SK-N-DZ (cell line): ENCODE results near the gene RALGDS.

Experiments used
- DNase-seq: peaks from one replicate; pipeline ENCODE4 v3.0.0-alpha.2; 2015; ENCODE audit warnings: low spot score

Gene RALGDS

GRCh38 chr9:133151601-133152525 lies 30.8 kb upstream of the RALGDS start:
- no peak for DNase-seq

DNA sequence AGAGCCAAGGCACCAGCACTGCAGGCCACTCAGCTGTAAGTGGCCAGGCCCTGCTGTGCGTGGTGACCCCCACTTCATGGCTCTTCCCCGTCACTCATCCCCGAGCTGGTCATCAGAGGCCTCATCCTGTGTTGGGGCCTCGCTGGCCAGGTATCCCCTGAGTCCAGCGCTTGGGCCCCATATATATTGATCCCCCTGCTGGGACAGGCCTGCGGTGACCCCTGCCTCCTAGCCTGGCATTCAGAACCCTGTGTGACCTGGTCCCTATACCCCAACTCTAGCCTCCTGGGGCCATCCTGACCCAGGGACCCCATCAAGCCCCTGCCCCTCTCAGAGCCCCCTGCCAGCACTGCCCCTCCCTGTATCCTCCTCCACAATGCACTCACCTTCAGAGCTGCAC lies 30.0 kb upstream of the RALGDS start:
- no peak for DNase-seq

DNA sequence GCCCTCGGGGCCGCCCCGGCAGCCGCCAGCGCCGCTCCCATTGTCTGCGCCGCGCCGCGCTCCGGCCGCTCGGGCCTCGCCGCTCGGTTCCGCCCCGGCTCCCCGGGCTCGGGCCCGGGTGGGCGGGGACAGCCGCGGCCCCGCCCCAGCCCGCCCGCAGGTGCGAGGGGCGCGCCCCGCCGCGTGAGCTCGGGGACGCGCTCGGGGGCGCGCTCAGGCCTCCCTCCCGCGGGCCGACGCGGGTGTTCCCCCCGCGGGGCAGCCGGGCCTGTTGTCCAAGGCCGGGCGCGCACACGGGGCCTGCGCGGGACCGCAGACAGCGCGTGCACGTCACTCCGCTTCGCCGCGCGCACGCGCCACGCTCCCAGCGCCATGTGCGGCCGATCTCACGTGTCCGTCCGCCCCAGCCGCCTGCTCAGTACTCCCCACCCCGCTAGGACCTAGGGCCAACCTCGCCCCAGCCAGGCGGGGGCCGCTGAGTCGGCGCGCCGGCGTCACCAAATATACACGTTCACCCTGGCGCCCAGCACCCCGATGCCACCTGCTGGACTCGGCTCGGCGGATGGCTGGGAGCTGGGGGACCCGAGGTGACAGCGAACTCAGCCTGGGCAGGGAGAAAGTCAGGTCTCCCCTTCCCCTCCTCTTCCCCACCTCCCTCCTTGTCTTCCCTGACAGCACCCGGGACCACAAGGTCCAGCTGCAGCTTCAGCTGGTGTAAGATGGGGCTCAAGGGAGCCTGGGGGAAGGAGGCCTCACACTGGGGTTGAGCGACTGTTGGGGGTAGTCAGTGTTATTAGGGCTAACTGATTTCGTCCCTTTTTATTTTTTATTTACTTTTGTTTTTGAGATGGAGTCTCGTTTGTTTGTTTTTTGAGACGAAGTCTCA lies 28.3 kb upstream of the RALGDS start:
- DNase-seq = peak; percentile 91

- peak; percentile 45 for DNase-seq
These were observed 27.4 kb upstream of the RALGDS start for GRCh38 chr9:133148199-133149129.

DNA sequence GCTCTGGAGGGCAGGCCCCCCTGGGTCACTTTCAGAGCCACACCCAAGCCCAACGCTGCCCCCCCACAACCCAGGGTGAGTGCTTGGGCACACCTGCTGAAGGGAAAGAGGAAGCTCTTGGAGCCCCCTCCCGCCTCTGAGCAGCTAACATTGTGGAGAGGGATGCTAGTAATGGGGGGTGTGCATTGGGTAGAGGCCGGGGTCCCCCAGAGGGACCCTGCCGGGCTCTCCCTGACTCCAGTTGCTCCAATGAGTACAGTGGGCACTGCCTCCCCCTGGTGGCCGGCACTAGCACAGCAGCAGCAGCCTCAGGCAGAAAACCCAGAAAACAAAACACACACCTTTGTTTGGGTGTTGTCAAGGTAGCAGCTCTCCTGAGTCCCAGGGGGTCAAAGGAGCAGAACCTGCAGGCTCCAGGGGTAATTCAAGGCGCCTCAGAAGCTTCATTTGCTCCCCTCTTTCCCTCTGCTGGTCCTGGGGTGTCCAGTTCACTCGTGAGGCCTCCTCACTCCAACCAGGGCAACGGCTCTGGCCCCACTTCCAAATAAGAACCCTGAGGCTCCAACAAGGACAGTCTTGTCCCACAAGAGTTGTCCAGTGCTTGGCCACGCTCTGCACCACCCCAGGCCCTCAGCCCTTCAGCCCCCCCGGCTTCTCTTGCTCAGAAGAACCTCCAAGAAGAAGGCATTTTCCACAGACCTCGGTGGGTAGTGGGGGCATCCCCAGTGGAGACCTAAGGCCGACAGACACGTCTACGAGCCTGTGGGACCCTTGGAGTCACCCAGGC lies 26.6 kb upstream of the RALGDS start:
- peak; percentile 72 for DNase-seq

DNA sequence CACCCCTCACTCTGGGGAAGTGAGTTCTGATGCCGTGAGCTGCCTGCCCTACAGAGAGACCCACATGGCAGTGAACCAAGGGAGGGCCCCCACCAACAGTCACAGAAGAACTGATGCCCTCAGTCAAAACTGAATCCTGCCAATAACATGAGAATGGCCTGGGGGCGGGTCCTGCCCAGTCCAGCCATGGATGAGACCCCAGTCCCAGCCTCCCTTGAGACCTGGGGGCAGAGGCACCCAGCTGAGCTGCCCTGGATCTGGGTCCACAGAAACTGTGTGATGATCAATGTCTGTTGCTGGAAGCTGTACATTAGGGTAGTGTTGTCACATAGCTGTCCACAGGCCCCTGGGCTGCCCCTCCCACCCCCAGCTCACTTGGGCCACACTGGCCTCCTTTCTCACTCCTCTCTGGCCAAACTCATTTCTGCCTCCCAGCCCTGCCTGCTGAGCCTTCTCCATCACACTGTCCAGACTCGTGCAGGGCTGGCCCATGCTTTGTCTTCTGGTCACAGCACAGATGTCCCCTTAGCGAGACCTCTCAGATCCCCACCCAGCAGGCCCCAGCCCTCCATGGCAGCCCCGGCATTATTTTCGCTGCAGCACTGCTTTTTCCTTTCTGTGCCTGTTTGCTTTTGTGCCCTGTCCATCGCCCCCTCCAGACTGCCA lies 25.8 kb upstream of the RALGDS start:
- no peak for DNase-seq

DNA sequence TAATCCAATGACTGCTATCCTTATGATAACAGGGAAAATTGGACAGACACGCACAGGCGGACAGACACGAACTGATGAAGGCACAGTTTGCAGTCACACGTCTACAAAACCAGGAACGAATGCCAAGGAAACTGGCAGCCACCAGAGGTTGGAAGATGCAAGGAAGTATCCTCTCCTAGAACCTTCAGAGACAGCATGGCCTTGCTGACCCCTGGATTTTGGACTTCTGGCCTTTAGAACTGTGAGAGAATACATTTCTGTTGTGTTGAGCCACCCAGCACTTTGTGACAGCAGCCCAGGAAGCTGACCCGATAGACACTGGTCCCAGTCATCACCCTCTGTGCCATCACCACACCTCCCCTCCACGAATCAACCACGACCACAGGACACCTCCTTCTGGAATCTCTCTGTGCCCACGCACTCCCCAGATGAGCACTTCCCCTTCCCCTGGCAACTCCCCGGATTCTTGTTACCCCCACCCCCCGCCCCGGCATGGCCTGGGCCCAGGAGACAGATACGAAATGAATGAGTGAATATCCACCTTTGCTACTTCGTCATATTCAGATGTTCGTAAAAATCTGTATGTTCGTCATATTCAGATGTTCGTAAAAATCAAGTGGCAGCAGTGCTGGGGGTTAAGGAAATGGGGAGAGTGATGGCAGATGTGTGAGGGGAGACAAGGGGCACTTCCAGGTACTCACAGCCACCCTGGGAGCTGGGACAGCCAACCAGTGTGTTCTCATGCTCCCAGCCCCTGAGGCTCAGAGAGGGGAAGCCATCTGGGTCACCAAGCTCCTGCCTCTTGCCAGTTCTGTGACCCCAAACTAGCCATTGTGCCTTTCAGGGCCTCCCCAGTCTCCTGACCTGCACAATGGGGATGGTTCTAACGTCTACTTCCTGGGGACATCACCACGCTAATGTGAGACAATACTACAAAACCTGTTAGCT lies 24.1 kb upstream of the RALGDS start:
- DNase-seq = no peak

- DNase-seq = peak; percentile 80
These were observed 23.3 kb upstream of the RALGDS start for GRCh38 chr9:133144142-133144903.

GRCh38 chr9:133143639-133144141 lies 22.6 kb upstream of the RALGDS start:
- no peak for DNase-seq

DNA sequence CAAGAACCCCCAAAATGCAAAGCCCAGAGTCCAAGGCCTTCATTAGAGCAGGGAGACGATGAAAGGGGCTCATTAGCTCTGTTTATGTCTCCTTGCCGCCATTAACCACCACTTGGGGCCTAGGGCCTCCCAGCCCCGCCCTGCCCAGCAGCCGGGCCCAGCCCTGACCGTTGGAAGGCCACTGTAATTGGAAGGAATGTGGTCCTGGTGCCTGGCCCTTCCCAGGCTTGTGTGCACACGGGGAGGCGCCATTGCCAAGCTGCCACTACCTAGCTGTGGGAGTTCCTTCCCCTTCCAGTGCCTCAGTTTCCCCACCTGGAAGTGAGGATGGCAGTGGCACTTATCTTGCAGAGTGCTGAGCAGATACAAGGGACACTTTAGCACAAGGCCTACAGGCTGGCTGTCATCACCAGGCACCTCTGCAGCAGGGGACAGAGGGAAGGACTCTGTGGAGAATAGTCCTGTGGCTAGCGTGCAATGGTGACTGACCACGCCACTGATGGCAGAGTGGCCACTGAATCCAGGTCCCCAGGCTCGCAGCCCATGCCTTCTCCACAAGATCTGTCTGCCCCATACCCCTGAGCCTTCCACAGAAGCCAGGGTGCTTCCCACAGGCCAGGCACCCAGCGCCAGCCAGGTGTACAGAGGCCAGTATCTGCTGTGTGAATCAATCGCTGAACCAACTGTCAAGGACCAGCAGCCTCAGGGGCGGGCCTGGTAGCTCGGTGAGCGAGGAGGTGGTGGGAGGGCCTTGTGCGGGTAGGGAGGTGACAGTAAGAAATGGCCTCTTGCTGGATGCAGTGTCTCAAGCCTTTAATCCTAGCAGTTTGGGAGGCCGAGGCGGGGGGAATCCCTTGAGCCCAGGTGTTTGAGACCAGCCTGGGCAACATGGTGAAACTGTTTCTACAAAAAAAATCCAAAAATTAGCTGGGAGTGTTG lies 21.9 kb upstream of the RALGDS start:
- no peak for DNase-seq

DNA sequence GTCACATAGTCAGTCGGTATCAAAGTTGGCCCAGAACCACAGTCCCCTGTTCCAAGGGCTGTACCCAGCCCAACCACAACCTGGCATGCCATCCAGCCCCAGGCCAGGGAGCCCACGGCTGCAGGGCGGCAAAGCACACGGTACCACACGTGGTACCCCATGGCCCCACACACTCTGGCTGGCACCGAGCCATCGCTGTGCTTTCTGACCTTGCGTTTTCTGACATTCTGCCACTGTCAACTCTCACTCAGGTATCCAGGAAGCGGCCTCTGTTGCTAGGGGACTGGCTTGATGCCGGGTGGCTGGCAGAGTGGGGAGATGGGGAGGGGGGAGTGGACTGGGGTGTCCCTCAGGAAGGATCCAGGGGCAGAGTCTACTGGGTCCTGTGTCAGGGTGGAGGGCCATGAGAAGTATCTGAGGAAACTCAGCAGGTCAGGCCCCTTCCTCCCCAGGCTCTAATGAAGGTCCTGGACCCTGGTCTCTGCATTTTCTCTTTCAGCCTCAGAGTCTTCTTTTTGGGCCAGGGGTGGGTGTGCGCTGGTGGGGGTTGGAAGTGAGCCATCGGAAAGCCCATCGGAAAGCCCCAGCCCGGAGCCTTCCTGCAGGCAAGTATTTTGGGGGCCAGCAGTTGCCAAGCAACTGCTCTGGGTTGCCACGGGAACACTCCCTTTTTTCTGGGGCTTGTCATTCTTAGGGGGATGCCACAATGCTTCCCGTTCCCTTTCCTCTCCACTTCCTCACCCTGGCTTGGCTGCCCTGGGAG lies 21.0 kb upstream of the RALGDS start:
- DNase-seq = no peak

GRCh38 chr9:133140606-133141005 lies 19.6 kb upstream of the RALGDS start:
- DNase-seq = no peak

GRCh38 chr9:133140174-133140505 lies 19.1 kb upstream of the RALGDS start:
- DNase-seq = no peak

DNA sequence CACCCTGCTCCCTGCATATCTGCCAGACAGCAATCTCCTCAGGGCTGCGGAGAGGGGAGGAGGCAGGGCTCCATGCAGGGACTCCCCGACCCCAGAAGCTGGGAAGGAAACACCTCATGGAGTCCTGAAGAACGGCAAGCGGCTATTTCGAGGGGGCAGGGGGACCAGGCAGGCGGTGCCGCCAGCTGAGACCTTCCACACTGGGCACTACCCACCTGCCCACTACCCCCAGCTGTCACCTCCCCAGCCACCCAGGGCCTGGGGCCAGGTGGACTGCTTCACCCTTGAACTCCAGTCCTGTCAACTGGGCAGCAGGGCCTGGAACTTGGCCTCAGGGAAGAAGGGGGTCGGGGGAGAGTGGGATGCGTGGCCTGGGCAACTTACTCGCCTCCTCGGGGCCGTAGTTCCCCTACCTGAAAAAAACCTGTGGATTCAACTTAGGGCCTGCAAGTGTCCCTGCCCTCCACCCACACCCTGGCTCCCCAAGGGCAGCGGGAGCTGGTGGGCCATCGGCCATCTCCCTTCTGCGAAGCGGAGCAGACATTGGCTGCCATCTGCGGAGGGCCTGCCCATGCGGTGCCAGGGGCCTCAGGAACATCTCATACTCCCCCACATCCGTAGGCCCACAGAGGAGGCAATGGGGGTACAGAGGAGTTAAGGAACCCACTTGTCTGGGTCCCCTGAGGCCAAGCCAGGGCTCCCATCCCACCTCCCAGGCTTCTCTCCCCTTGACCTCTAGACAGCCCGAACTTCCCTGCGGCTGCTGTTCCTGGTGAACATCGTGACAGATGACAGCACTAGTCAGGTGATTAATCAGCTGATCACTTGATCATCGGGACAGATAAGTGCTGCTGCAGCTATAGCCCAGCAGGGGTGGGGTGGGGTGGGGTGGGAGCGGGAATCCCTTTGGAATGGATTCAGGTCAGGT lies 18.5 kb upstream of the RALGDS start:
- no peak for DNase-seq
